GM18519 (cell line): Measurements from ENCODE around the gene ZBED1.
"Not testable (repeated sequence)": the region's sequence is repeated elsewhere in the genome, so short reads cannot be mapped to it uniquely, and the experiment has no call there.

Source experiments
- ATAC-seq: cut with Tn5 transposase; IDR thresholded peaks from one replicate; pipeline ENCODE4 v1.9.1; 2021; ENCODE audit warnings: mild to moderate bottlenecking, moderate library complexity; ENCODE audit not compliant: unreplicated experiment, low FRiP score

The ZBED1 gene

GRCh38 chrX:2460048-2460447 lies 40.7 kb downstream of the ZBED1 start:
- ATAC-seq, result not testable (repeated sequence)

- no peak for ATAC-seq
Observed at GRCh38 chrX:2458309-2458708, 42.5 kb downstream of the ZBED1 start.

- no peak for ATAC-seq
Observed at GRCh38 chrX:2457289-2458133, 43.3 kb downstream of the ZBED1 start.

- ATAC-seq, result not testable (repeated sequence)
Observed at GRCh38 chrX:2456091-2456490, 44.7 kb downstream of the ZBED1 start.

- ATAC-seq, result not testable (repeated sequence)
Observed at GRCh38 chrX:2454620-2455019, 46.2 kb downstream of the ZBED1 start.

GRCh38 chrX:2452799-2453198 lies 48.0 kb downstream of the ZBED1 start:
- no peak for ATAC-seq

GRCh38 chrX:2452317-2452784 lies 48.4 kb downstream of the ZBED1 start:
- no peak for ATAC-seq

- ATAC-seq, result no peak
Observed at GRCh38 chrX:2451501-2452316, 49.1 kb downstream of the ZBED1 start.

GRCh38 chrX:2450681-2451080 lies 50.1 kb downstream of the ZBED1 start:
- ATAC-seq, result no peak

GRCh38 chrX:2449135-2449886 lies 51.5 kb downstream of the ZBED1 start:
- no peak for ATAC-seq

GRCh38 chrX:2447484-2447883 lies 53.3 kb downstream of the ZBED1 start:
- ATAC-seq, result no peak

- ATAC-seq, result no peak
Observed at GRCh38 chrX:2446815-2447214, 54.0 kb downstream of the ZBED1 start.

GRCh38 chrX:2445662-2446623 lies 54.8 kb downstream of the ZBED1 start:
- ATAC-seq, result no peak

- no peak for ATAC-seq
Observed at GRCh38 chrX:2442694-2443093, 58.1 kb downstream of the ZBED1 start.

GRCh38 chrX:2441466-2441865 lies 59.3 kb downstream of the ZBED1 start:
- ATAC-seq, result no peak

GRCh38 chrX:2439613-2440012 lies 61.2 kb downstream of the ZBED1 start:
- no peak for ATAC-seq
